RPMI7951 (cell line): Measurements from ENCODE around the gene VPS4A. TPM values are rescaled to one million over a fixed set of nuclear protein-coding genes. Genes with fewer than 3 reads are reported as not detected.
A peak's percentile ranks its signal among the peaks of the same experiment; 100 is the strongest.
"Not testable (repeated sequence)": the region's sequence is repeated elsewhere in the genome, so short reads cannot be mapped to it uniquely, and the experiment has no call there.

ENCODE experiments used
- DNase-seq: peaks from one replicate; pipeline ENCODE4 v3.0.0-alpha.2; 2012; ENCODE audit warnings: low read depth
- total RNA-seq: library from RNA; depleted of rRNA; stranded (reverse); fragments of >200 nt; shearing (Covaris generic); gene quantifications from 2 replicates; pipeline ENCODE4 v1.2.3, GENCODE V29; 2014; rRNA removed

Gene VPS4A
- total RNA-seq: 32.4 and 37.2 TPM in 2 replicates

DNA sequence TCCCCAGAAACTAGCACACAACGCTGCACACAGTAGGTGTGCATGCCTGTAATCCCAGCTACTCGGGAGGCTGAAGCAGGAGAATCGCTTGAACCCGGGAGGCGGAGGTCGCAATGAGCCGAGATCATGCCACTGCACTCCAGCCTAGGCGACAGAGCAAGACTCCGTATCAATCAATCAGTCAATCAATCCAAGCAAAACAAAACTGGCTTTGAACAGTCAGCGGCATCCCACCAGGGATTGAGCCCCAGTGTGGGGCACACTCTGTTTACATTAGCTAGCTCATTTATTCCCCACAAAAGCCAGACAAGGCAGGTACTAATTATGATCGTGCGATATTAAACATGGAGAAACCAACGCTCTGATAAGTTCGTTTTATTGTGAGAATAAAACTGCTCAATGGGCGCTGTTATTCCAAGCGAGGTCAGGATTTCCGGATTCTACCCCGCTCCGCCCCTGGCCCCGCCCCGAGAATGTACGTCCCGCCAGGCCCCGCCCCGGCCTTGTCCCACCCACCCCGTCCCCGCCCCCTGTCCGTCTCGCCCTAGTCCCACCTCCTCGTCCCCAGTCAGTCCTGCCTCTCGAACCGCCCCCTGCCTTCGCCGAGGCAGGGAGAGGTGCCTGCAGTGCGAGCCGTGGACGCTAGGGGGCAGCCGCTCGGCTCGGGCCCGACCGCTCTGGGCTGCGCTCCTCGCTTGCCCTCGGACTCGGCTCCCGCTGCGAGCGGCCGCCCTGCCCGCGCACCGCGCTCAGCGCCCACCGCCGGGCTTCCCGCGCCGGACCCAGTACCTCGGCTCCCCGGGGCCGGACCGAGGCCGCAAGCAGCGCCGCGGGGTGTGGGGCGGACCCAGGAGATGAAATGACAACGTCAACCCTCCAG, at the start of gene VPS4A:
Gene VPS4A (plus strand): TSS at position 698 of the 880 bp plus-strand sequence. CDS start 162 bp downstream, at position 860.
- DNase-seq: peak; percentile 91

DNA sequence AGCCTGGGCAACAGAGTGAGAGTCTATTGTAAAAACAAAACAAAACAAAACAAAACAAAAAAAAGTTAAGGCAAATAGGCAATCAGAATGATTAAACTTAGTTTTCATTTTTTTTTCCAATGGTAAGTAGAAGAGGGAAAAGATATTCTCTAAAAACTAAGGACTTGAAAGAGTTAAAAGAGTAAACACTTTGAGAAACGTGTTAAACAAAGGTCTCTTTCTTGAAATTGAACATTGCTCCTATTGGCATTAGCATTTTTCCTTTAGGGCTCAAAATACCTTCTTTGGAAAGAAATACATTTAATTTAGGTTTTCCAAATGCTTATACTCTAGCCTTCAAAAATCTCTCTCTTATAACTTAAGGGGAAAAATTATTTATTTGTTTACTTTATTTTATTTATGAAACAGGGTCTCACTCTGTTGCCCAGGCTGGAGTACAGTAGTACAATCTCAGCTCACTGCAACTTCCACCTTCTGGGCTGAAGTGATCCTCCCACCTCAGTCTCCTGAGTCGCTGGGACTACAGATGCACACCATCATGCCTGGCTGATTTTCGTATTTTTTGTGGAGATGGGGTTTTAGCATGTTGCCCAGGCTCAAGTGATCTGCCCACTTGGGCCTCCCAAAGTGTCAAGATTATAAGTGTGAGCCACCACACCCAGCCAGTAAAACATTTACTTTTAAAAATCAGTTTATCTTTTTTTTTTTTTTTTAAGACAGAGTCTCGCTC, 44.7 kb upstream of the VPS4A start:
- DNase-seq: no peak

DNA sequence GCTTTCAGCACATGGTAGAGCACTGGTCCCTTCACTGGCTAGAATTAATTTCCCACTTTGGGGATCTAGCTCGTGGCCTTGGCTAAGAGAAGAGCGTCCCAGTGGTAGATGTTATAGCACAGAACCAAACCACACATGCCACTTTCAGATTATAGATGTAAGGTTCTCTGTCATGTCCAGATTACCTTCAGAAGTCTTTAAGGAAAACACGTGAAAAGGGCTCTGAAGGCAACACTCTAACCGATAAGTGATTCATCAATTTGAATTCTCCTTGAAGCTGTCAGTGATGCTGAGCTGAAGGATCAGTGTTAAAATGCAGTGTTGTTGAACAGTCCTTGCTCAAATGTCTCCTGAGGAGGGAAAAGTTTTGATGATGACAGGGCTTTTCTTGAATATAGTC, 43.5 kb upstream of the VPS4A start:
- no peak for DNase-seq

DNA sequence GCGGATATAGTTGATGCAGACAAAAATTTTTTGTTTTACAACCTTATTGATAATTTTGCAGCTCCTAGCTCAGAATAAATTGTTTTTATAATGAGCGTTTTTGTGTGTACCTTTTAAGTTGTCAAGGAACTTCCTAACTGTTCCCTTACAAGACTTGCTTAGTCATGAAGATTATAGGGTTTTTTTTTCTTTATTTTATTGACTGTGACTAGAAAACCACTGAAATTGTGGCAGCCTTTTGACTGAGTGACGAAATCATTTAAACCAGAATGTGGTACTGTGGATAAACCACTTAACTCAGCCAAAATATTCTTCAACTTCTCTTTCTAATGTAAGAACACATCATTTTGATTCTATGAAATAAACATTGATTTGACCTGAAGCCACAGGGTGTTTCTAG, 40.8 kb upstream of the VPS4A start:
- DNase-seq: no peak

DNA sequence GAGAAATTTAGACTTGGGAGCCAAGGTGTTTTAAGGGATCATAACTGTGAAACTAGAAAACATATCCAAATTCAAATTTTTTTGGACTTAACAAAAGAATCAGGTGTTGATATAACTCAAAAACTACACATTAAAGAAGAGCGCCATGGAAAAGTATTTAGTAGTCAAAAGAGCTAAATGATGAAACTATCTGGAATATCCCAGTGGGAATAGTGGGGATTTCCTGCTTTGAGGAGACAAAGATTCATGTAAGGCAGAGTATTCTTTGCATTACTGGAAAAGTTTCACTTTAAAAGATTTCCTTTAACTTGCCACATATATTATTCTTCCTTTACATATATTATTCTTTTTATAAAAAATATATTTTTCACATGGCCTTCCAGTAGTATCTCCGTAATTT, 40.3 kb upstream of the VPS4A start:
- no peak for DNase-seq

DNA sequence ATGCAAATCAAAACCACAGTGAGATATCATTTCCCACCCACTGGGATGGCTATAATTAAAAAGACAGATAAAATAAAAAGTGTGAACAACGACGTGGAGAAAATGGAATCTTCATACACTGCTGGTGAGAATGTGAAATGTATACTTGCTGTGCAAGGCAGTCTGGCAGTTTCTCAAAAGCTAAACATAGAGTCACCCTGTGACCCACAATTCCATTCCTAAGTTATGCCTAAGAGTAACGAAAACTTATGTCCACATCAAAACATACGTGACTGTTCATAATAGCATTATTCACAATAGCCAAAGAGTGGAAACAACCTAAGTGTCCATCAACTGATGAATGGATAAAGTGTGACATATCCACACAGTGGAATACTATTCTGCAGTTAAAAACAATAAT, 38.1 kb upstream of the VPS4A start:
- DNase-seq: no peak

DNA sequence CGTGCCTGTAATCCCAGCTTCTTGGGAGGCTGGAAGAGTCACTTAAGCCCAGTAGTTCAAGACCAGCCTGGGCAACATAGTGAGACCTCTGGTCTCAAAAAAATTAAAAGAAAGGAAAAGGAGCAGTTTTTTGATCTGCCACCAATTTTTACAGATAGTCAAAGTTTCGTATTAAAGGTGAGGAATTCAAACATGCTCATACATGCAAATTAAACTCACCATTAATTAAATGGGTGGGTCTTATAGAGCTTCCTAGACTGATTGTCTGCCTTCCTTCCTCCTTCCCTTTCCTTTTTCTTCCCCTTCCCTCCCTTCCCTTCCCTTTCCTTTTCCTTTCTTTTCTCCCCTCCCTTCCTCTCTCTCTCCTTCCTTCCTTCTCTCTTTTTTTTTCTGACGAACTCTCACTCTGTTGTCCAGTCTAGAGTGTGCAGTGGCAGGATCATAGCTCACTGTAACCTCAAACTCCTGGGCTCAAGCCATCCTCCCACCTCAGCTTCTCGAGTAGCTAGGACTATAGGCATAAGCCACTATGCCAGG, 36.4 kb upstream of the VPS4A start:
- peak; percentile 40 for DNase-seq

DNA sequence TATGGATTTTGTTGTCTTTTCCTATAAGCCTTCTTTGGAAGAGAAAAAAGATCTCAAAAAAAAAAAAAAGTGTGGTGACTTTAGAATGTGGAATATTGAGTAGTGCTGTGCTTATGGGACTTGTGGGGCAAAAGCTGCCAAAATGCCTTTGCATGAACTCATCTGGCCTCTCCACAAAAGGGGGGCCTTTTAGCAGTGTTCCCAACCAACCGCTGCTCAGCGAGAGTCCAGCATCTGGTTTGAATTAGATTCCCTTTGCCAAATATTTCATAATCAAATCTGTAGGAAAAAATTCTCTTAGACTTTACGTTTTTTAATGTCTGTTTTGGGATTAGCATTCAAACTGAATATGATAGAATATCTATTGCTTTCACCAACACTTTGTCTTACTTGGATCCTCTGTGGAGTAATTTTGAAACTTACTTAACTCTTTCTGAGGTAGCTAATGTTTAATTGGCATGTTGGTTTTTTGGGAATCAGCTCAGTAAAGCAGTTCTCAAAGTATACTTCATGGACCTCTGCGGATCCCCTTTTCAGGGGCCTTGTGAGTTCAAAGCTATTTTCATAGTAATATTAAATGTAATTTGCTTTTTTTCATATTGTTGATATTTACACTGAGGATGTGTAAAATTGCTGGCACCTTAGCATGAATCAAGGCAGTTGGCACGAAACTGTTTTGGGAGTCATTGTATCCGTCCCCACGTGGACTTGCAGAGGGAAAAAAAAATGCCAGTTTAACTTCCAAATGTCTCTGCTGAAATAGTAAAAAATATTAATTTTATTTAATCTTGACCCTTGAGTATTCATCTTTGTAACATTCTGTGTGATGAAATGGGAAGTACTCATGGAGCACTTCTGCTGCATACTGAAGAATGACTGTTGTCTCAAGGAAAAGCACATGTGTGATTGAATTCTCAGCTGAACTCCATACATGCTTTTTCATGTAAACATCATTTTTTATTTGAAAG, 34.7 kb upstream of the VPS4A start:
- DNase-seq: peak; percentile 94

DNA sequence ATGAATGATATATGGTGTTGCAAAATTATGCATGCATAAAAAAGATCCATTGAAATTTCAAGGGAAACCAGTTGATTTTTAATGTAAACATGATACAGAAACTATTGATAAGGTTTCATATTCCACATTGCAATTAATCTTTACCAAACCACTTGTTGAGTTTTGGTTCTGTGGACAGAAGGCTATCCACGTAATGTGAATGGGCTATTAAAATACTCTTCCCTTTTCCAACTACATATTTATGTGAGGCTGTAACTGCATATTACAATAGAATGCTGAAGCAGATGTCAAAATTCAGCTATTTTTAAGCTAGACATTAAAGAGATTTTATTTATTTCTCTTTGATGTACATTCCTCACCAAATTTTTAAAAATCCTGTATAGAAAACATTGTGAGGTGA, 33.7 kb upstream of the VPS4A start:
- no peak for DNase-seq

DNA sequence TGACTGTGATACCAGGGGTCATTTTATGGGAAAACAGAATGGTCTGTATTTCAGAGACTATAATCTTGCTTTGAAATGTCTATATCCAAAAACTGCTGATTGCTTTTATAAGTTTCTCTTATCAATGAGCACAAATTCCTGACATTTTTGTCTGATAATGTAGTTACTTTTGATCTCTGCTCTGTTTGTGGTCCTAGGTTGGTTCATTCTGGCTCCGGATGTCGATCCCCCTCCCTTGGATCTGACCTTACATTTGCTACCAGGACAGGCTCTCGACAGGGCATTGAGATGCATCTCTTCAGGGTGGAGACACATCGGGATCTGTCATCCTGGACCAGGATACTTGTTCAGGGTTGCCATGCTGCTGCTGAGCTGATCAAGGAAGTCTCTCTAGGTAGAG, 27.3 kb upstream of the VPS4A start:
- DNase-seq: no peak

DNA sequence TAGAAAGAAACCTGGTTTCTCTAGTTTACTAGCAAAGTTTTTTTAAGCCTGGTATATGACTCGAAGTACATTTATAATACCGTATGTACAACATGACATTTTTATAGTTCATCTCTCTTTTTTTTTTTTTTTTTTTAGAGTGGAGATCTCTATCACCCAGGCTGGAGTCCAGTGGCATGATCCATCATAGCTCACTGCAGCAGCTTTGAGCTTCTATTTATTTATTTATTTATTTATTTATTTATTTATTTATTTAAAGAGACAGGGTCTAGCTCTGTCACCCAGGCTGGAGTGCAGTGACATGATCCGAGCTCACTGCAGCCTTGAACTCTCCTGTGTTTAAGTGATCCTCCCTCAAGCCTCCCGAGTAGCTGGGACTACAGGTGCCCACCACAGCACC, 25.9 kb upstream of the VPS4A start:
- DNase-seq: no peak

DNA sequence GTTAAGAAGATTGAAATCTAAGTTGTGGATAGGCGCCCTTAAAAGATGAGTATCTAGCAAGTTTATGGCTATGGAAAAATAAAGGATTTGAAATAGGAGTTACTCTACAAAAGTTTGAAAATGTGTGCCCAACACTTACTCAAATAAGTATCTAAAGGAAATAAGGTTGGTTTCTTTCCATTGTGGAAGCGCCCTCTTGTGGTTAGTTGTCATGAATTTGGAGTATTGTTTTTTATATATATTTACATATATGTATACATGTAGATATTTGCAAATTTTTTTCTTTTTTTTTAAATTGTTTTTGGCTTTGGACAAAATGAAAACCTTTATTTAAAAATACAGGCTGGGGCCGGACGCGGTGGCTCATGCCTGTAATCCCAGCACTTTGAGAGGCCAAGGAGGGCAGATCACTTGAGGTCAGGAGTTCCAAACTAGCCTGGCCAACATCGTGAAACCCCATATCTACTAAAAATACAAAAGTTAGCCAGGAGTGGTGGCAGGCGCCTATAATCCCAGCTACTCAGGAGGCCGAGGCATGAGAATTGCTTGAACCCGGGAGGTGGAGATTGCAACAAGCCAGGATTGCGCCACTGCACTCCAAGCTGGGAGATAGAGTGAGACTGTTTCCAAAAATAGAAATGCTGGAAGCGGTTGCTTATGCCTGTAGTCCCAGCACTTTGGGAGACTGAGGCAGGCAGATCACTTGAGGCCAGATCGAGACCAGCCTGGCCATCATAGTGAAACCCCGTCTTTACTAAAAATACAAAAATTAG, 24.0 kb upstream of the VPS4A start:
- DNase-seq: peak; percentile 58

DNA sequence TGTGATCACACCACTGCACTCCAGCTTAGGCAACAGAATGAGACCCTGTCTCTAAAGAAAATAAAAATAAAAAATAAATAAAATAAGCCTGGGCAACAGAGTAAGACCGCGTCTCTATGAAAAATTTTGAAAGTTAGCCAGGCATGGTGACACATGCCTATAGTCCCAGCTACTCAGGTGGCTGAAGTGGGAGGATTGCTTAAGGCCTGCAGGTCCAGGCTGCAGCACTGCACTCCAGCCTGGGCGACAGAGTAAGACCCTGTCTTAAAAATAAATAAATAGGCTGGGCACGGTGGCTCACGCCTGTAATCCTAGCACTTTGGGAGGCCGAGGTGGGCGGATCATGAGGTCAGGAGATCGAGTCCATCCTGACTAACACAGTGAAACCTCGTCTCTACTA, 19.5 kb upstream of the VPS4A start:
- not testable (repeated sequence) for DNase-seq

DNA sequence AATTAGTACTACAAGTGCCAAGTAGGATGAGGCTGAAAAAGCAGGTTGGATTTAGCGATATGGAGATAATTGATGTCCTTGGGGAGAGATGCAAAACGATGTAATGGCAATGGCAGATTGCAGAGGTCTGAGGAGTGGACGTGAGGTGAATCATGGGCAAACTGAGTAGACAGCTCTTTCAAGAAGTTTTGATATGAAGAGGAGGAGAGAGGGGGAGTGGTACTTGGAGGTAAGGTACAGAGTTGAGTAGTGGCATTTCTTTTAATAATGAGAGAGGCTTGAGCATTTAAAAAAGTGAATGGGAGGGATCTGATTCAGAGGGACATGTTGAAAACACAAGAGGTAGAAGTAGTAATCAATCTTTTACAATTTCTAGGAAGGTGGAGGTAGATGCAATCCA, 17.7 kb upstream of the VPS4A start:
- DNase-seq: no peak

DNA sequence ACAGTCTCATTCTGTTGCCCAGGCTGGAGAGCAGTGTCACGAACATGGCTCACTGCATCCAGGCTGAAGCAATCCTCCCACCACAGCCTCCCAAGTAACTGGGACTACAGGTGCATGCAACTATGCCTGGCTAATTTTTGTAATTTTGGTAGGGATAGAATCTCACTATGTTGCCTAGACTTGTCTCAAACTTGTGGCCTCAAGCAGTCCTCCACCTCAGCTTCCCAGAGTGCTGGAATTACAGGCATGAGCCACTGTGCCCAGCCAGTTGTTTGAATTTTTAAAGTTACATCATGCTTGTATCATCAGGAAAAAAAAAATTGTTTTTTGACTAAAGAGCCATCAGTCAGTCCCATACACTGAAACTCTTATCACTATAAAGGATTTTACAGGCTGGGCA, 17.1 kb upstream of the VPS4A start:
- no peak for DNase-seq

DNA sequence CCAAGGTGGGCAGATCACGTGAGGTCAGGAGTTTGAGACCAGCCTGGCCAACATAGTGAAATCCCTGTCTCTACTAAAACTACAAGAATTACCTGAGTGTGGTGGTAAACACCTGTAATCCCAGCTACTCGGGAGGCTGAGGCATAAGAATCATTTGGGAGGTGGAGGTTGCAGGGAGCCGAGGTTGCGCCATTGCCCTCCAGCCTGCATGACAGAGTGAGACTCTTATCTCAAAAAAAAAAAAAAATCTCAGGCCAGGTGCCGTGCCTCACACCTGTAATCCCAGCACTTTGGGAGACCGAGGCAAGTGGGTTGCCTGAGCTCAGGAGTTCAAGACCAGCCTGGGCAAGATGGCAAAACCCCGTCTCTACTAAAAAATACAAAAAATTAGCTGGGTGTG, 14.4 kb upstream of the VPS4A start:
- DNase-seq: not testable (repeated sequence)

DNA sequence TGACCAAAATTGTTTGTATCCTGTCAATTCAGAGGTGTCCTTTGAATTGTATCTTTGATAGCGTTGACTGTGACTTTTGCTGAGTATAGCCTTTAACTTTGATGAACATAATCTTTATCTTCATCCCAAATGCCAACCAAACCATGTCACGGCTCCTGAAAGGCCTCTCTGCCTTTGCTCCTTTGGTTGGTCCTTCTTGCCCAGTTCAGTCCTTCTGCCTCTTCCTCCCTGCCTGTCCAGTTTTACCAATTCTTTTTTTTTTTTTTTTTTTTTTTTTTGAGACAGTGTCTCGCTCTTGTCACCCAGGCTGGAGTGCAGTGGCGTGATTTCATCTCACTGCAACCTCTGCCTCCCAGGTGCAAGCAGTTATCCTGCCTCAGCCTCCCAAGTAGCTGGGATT, 12.9 kb upstream of the VPS4A start:
- DNase-seq: no peak

DNA sequence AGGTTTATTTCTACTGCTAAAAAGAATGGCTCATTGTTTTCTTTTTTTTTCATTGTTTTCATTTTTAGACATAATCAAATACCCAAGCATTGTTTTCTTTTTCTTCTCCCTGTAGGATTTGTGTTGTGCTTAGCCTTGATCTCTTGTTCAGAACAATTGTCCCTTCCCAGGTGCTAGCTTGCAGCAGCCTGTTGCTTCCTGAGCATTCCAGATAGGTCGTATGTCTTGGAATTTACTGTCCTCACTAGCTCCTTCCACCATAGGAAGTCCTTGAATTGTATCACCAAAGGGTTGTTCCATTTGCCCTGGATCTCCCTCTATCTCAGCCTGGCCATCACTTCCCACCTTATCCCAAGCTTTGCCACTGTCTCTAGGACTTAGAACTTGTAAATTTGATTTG, 10.0 kb upstream of the VPS4A start:
- DNase-seq: no peak

DNA sequence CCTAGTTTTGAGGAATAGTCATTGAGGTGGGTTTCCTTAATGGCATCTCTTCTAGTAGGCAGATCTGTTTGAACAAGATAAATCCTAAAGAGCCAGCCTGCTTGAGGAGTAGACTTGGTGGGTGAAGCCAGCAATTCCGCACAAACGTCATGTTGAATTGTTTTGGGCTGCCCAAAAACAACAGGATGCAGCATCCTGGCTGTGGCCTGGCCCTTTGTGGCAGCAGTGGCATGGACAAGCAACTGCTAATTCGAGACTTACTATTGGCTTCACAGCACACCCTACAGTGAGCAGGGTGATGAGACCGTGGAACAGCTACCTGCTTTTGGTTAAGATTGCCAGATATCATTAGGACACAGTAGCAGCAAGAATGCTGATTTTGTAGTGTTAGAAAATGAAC, 9.3 kb upstream of the VPS4A start:
- no peak for DNase-seq

DNA sequence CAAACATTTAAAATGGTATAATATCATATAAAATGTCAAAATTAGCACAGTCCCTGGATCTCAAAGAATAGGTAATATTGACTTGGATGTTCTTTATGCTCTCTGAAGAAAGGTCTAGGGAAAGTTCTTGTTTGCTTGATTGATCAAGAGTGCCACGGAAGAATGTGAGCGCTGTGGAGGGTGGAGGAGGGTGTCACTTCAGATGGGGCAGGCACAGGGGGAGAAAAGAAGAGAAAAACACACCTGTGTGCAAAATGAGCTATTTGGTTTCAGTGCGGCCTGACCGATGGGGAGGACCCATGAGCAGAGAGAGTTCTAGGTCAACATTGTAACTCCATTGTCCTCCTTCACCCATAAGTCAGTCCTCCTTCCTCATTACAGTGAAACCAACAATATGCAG, 8.8 kb upstream of the VPS4A start:
- no peak for DNase-seq

DNA sequence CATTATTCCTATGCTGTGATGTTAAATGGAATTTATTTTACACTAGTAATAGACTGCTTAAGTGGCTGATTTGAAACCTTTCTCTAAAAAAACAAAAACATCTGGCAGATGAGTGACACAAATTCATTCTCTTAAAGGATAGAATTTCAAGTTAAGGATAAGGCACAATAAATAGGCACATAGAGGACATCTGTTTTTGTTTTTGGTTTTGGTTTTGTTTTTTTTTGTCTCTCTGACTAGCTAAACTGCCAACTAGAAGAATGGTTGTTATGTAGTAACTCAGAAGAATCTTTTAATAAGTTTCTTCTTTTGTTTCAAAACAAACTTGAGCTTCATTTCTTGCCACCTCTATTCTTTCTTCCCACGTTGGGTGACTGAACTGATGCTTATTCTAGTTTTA, 5.1 kb upstream of the VPS4A start:
- DNase-seq: no peak
